ENCODE measurements around the gene KAT2A. TPM values are rescaled to one million over a fixed set of nuclear protein-coding genes. Genes with fewer than 3 reads are reported as not detected.

KAT2A gene
- total RNA-seq, 1 donor from 2014 or later, result 45.3 TPM

- TF ChIP-seq, protein P1, sequence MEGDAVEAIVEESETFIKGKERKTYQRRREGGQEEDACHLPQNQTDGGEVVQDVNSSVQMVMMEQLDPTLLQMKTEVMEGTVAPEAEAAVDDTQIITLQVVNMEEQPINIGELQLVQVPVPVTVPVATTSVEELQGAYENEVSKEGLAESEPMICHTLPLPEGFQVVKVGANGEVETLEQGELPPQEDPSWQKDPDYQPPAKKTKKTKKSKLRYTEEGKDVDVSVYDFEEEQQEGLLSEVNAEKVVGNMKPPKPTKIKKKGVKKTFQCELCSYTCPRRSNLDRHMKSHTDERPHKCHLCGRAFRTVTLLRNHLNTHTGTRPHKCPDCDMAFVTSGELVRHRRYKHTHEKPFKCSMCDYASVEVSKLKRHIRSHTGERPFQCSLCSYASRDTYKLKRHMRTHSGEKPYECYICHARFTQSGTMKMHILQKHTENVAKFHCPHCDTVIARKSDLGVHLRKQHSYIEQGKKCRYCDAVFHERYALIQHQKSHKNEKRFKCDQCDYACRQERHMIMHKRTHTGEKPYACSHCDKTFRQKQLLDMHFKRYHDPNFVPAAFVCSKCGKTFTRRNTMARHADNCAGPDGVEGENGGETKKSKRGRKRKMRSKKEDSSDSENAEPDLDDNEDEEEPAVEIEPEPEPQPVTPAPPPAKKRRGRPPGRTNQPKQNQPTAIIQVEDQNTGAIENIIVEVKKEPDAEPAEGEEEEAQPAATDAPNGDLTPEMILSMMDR (IDR thresholded peaks at IDR 0.05), result no peak
- DNase-seq, result no peak
- no peaks in the 10 kb centered on the region for H3K27me3 ChIP-seq
- no peaks in the 10 kb centered on the region for H3K9me3 ChIP-seq
- H3K4me1 ChIP-seq, result peaks cover 19% of the 10 kb centered on the region
- no peak overlapping the region for H3K27ac ChIP-seq
- H3K36me3 ChIP-seq, result peaks cover 21% of the 10 kb centered on the region
- peak overlapping the region; percentile 75 for H3K4me3 ChIP-seq
- intact Hi-C loops (cut with DNase I), result loop anchor here (10.0 kb wide), 2 partner anchors 86 to 146 kb away; partner anchors contain the start of genes CNP and NKIRAS2
- no peak for ATAC-seq
These were observed 9.9 kb downstream of the KAT2A start for GRCh38 chr17:42111265-42111636.

DNA sequence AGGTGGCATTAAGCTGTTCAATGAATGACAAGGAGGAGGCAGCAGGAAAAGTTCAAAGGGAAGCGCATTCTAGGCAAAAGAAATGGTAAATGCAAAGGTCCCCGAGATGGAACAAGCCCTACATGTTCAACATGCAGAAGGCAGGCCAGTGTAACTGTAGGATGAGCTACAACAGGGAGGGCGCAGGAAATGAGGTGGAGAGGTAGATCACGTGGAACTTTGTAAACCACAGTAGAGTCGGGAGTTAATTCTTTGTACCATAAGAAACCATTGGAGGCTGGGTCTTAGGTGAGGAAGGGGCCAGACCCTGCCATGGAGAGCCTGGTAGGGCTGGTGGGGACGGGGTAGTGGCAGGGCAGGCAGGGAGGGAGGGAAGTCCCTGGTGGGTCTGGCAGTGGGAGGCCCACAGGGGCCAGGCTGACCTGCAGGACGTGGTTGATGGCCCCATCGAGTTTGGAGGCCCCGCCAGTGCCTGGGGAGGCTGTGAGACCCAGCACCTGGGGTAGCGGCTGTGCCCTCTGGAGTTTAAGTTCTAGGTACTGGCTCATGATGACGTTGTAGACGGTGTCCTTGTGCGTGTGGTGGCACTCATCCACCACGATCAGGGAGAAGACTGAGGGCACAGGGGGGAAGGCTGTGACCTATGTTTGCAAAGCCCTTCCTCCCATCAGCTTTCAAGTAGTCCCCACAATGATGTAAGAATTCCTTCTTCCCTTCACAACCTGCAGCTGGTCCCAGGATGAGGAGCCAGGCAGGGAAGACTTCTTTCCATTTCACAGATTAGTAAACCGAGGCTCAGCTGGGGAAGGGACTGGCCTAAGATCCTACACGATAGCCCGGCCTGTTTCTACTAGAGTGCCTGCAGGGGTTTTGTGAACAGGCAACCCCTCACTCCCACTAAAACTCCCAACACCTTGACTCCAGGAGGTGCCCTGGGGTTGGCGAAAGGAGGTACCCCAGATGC lies 10.6 kb downstream of the KAT2A start:
- H3K27ac ChIP-seq, result no peak overlapping the region
- TF ChIP-seq, protein P1 (IDR thresholded peaks at IDR 0.05), result no peak
- peaks cover 19% of the 10 kb centered on the region for H3K4me1 ChIP-seq
- DNase-seq (no peak), ATAC-seq (no peak)
- H3K9me3 ChIP-seq, result no peaks in the 10 kb centered on the region
- intact Hi-C loops (cut with DNase I), result loop anchor here (10.0 kb wide), 2 partner anchors 86 to 146 kb away; partner anchors contain the start of genes CNP and NKIRAS2
- H3K36me3 ChIP-seq, result peaks cover 21% of the 10 kb centered on the region
- no peak overlapping the region for H3K4me3 ChIP-seq
- no peaks in the 10 kb centered on the region for H3K27me3 ChIP-seq

GRCh38 chr17:42109086-42109485 lies 12.1 kb downstream of the KAT2A start:
- intact Hi-C loops (cut with DNase I), result no loop called here
- no peak overlapping the region for H3K4me3 ChIP-seq
- H3K27ac ChIP-seq, result no peak overlapping the region
- no peak for DNase-seq
- TF ChIP-seq, protein P1 (IDR thresholded peaks at IDR 0.05), result no peak
- no peaks in the 10 kb centered on the region for H3K9me3 ChIP-seq
- peaks cover 36% of the 10 kb centered on the region for H3K36me3 ChIP-seq
- H3K4me1 ChIP-seq, result peaks cover 19% of the 10 kb centered on the region
- no peak for ATAC-seq
- H3K27me3 ChIP-seq, result no peaks in the 10 kb centered on the region

- ATAC-seq, result peak; percentile 85
- H3K4me1 ChIP-seq, result peaks cover 13% of the 10 kb centered on the region
- peak; percentile 88 for DNase-seq
- intact Hi-C loops (cut with DNase I), result no loop called here
- peaks cover 44% of the 10 kb centered on the region for H3K36me3 ChIP-seq
- TF ChIP-seq, protein P1 (IDR thresholded peaks at IDR 0.05), result no peak
- no peaks in the 10 kb centered on the region for H3K9me3 ChIP-seq
- H3K4me3 ChIP-seq, result no peak overlapping the region
- H3K27ac ChIP-seq, result no peak overlapping the region
- no peaks in the 10 kb centered on the region for H3K27me3 ChIP-seq
These were observed 13.3 kb downstream of the KAT2A start for GRCh38 chr17:42107597-42108576.

DNA sequence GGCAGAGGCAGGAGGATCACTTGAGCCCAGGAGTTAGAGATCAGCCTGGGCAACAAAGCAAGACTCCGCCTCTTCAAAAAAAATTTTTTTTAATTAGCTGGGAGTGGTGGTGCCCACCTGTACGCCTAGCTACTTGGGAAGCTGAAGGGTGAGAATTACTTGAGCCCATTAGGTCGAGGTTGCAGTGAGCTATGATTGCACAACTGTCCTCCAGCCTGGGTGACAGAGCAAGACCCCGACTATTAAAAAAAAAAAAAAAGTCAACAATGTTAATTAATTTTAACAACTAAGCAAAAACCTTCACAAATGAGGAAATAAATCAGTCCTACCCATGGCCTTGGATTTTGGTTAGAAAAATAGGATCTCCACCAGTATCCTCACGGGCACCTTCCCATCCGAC lies 14.0 kb downstream of the KAT2A start:
- TF ChIP-seq, protein P1 (IDR thresholded peaks at IDR 0.05), result no peak
- H3K36me3 ChIP-seq, result peaks cover 44% of the 10 kb centered on the region
- H3K27ac ChIP-seq, result no peak overlapping the region
- H3K4me3 ChIP-seq, result no peak overlapping the region
- ATAC-seq (no peak), DNase-seq (no peak)
- no peaks in the 10 kb centered on the region for H3K27me3 ChIP-seq
- intact Hi-C loops (cut with DNase I), result no loop called here
- H3K9me3 ChIP-seq, result no peaks in the 10 kb centered on the region
- peaks cover 11% of the 10 kb centered on the region for H3K4me1 ChIP-seq
